ENCODE measurements around the gene PWWP2B.

Gene PWWP2B

DNA sequence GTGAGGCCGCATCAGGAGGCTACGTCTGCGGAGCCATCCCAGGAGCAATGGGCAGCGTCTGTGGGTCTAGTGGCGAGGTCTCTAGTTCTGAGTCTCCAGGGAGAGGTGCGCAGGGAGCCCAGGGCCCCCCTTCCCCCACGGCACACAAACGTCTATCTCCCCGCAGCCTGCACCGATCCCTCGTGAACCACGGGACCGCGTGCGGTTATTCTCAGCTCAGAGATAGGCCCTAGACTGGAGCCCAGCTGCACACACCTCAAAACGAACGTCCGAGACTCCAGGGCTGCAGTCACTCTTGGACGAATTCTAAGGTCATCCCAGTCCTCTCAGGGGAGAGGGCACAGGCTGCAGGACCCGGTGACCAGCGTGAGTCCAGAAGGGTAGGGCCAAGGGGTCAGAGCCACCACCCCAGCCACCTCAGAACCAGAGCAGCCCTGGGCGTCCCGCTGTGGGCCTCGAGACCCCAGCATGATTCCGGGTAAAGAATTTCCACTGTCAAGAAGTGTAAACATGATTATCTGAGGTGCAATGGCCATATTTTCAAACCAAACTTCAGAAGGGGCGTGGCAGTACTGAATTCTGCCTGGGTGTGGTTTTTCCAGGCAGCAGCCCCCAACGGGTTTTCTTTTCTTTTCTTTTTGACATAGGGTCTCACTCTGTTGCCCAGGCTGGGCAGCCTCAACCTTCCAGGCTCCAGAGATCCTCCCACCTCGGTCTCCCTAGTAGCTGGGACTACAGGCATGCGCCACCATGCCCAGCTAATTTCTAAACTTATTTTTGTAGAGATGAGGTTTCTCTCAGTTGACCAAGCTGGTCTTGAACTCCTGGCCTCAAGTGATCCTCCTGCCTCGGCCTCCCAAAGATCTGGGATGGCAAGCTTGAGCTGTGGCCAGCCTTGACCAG lies 57.5 kb downstream of the PWWP2B start:
- H3K4me3 ChIP-seq (replicated peaks; ENCODE audit: low read depth, low read length), result no peak overlapping the region
- TF ChIP-seq, protein P1, sequence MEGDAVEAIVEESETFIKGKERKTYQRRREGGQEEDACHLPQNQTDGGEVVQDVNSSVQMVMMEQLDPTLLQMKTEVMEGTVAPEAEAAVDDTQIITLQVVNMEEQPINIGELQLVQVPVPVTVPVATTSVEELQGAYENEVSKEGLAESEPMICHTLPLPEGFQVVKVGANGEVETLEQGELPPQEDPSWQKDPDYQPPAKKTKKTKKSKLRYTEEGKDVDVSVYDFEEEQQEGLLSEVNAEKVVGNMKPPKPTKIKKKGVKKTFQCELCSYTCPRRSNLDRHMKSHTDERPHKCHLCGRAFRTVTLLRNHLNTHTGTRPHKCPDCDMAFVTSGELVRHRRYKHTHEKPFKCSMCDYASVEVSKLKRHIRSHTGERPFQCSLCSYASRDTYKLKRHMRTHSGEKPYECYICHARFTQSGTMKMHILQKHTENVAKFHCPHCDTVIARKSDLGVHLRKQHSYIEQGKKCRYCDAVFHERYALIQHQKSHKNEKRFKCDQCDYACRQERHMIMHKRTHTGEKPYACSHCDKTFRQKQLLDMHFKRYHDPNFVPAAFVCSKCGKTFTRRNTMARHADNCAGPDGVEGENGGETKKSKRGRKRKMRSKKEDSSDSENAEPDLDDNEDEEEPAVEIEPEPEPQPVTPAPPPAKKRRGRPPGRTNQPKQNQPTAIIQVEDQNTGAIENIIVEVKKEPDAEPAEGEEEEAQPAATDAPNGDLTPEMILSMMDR (IDR thresholded peaks at IDR 0.05; ENCODE audit: low read length, missing control alignments), result no peak

DNA sequence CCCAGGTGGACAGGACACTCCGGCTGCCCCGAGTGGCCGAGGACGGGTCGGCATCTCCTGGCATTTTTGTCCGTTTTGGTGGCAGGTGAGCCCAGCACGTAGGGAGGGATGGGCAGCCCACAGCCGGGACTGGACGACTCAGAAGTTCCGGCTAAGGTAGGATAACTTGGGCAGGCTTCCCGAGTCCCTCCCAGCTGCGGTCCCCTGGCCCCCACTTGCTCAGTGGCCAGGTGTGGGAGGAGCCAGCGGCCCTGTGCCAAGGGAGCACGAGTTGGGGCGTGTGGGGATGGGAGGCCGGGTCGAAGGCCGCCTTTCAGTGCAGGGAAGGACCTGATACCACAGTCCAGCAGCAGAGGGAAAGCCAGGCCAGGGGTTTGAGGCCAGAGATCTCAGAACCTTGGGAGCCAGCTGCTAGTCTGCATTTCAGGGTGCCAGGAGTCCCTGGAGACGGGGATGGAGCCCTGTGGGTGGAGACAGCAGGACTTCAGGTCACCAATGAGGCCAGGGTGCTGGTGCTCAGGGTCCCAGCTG lies 58.5 kb downstream of the PWWP2B start:
- TF ChIP-seq, protein P1 (IDR thresholded peaks at IDR 0.05; ENCODE audit: low read length, missing control alignments), result no peak
- H3K4me3 ChIP-seq (replicated peaks; ENCODE audit: low read depth, low read length), result no peak overlapping the region
- DNase-seq (ENCODE audit: low read depth), result no peak

More for the DNA sequence above, 57.5 kb downstream of the PWWP2B start:
- DNase-seq (ENCODE audit: low read depth), result no peak

DNA sequence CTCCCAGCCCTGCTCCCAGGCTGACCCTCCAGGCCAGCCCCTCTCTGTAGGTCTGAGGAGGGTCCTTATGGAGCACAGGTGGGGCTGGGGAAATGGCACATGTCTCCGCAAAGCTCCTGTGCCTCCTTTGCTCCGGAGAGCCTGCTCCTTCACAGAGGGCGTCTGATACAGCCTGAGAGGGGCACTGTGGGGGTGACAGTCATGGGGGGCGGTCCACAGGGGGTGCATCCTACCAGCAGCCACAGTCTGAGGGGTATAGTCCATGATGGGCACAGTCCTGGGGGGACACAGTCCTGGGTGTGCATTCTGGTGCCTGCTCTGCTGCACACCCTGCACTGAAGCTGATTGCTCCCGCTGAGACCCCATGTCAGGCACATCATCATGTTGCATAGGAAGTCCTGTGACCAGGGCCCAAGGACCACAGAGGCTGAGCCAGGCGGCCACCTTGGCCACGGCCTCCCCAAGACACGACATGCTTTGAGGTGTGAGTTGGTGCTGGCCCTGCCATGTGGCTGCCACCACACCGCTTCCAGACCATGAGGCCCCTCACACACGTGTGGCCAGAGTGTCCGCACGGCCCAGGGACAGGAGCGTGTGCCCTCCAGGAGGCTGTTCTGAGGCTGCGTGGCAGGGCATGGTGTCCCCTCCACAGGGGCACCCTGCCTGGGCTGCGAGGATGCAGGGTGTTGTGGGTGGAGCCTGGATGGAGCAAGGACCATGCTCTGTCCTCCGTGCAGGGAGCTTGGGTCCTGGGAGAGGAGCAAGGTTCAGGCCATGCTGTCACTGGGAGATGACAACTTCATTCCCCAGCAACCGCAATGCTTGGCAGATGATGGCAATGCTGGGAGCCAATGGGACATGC lies 59.2 kb downstream of the PWWP2B start:
- TF ChIP-seq, protein P1 (IDR thresholded peaks at IDR 0.05; ENCODE audit: low read length, missing control alignments), result no peak
- no peak for DNase-seq (ENCODE audit: low read depth)
- no peak overlapping the region for H3K4me3 ChIP-seq (replicated peaks; ENCODE audit: low read depth, low read length)

DNA sequence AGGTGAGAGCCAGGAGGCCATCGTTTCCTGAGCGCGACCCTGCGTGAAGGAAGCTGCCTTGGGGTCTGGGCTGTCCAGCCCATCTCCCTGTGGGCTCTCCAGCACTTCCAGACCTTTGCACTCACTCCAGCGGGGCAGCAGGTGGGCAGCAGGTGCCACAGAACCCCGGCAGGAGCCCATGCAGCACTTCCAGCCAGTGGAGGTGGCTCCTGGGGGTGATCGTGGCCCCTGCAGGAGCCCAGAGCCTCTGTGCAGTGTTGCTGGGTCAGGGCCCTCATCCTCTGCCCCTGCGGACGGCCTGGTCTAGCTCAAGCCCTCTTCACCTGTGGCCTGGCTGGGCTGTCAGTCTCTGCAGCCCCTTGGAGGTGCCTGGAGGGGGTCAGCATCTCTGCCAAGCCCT lies 59.9 kb downstream of the PWWP2B start:
- TF ChIP-seq, protein P1 (IDR thresholded peaks at IDR 0.05; ENCODE audit: low read length, missing control alignments), result no peak
- no peak for DNase-seq (ENCODE audit: low read depth)

DNA sequence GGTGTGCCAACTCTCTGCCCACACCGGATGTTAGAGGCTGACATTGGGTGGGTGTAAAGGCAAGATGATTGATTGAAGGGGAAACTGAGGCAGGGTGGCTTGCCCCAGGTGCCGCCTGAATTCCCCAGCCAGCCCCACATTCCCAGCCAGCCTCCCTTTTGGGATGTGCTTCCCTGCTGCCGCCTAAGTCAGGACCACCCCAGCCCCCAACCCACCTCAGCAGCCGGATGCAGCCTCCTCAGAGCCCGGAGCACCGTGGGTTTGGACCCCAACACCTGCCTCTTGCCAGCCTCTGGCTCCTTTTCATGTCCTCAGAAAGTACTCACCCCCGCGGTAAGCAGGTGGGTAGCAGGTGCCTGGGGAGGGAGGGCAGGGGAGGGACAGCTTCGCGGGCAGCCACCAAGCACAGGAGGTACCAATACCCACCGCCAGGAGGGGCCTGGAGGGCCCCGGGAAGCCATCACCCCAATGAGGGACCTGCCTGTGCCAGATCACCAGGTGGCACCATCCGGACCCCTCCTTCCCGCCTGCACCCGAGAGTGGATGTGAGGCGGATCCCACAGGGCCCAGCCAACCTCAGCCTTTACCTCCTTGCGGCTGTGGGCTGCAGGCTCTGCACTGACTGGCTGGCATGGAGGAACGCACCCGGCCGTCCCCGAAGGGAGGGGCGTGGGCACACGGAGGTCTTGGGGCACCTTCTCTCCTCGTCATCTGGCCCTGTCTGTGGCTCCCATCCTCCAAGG lies 60.5 kb downstream of the PWWP2B start:
- TF ChIP-seq, protein P1 (IDR thresholded peaks at IDR 0.05; ENCODE audit: low read length, missing control alignments), result no peak
- no peak for DNase-seq (ENCODE audit: low read depth)
- no peak overlapping the region for H3K4me3 ChIP-seq (replicated peaks; ENCODE audit: low read depth, low read length)

More for the DNA sequence above, 59.9 kb downstream of the PWWP2B start:
- no peak overlapping the region for H3K4me3 ChIP-seq (replicated peaks; ENCODE audit: low read depth, low read length)

DNA sequence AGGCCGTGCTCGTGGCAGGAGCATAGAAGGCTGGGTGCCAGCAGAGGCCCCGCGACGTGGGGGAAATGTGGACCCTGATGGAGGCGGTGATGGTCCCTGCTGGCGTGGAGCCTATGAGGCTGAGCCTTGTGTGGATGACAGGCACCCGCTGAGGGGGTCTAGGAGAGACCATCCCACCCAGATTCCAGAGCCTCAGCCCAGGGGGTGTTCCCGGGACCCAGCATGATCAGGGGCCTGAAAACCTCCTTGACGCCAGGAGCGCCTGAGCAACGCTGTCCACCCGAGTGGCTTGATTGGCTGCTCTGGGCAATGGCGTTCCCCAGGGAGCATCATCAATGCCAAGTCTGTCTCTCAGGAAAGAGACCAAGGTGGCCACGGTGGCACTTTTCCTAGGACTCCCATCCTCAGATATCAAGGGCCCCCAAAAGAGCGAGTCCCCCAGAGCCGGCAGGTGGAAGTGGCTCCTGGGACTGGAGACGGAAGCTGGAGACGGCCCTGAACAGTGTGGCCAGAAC lies 61.1 kb downstream of the PWWP2B start:
- TF ChIP-seq, protein P1 (IDR thresholded peaks at IDR 0.05; ENCODE audit: low read length, missing control alignments), result no peak
- DNase-seq (ENCODE audit: low read depth), result no peak
- no peak overlapping the region for H3K4me3 ChIP-seq (replicated peaks; ENCODE audit: low read depth, low read length)

Data from fibroblast of pulmonary artery (primary cell).